ENCODE measurements around the gene CHMP1B. TPM values are rescaled to one million over a fixed set of nuclear protein-coding genes. Genes with fewer than 3 reads are reported as not detected.

The CHMP1B gene
- total and polyA plus RNA-seq, 9 of the 15 experiments (the other 6 are each of a cell fraction or from before 2014, with no cell fraction given): 12.3 to 29.9 (median 19.0) TPM

- TF ChIP-seq PURB (CRISPR knock-in tag; IDR thresholded peaks at IDR 0.05; ENCODE audit: low read depth): no peak
- no peak for TF ChIP-seq DNMT1 (IDR thresholded peaks at IDR 0.05)
- TF ChIP-seq ZNF146 (CRISPR knock-in tag; IDR thresholded peaks at IDR 0.05; ENCODE audit: unreplicated experiment): no peak
- TF ChIP-seq ZNF436 (CRISPR knock-in tag; IDR thresholded peaks at IDR 0.05): no peak
- TF ChIP-seq ZBTB2 (IDR thresholded peaks at IDR 0.05): no peak
- no peak for TF ChIP-seq ZC3H8 (IDR thresholded peaks at IDR 0.05)
- no peak for TF ChIP-seq SOX6 (IDR thresholded peaks at IDR 0.05)
- TF ChIP-seq ATF1 (CRISPR knock-in tag; IDR thresholded peaks at IDR 0.05): no peak
- TF ChIP-seq ATF1 (tag; IDR thresholded peaks at IDR 0.05): no peak
- TF ChIP-seq SREBF1 (IDR thresholded peaks at IDR 0.05; ENCODE audit: borderline replicate concordance, low read depth, low read length): no peak
Measured at GRCh38 chr18:11873670-11874340, 22.6 kb downstream of the CHMP1B start (continued).

GRCh38 chr18:11874676-11875075 is 23.5 kb downstream of the CHMP1B start:
- Histone ChIP-seq H3K27me3 (ENCODE audit: control insufficient read depth in 2 of 2, insufficient read depth in 2 of 2, low read length in 2 of 2) (peaks cover 0 to 17% of the 10 kb centered on the region in 2 experiments; a peak in 3 of 5 replicates), H3K36me3 (ENCODE audit: control insufficient read depth, insufficient read depth, low read length) (no peaks in the 10 kb centered on the region), H2AFZ (ENCODE audit: low read depth, low read length) (no peak overlapping the region), H3K79me2 (ENCODE audit: control insufficient read depth, insufficient read depth, low read length) (no peaks in the 10 kb centered on the region), H3K4me3 (no peak overlapping the region), H3K9me1 (ENCODE audit: control insufficient read depth, insufficient read depth, low read length) (no peaks in the 10 kb centered on the region), H3K4me1 (replicated peaks in 1 of 2; ENCODE audit: control insufficient read depth in 2 of 2, insufficient read depth in 2 of 2, low read length in 2 of 2) (peaks cover 0 to 4% of the 10 kb centered on the region in 2 experiments; a peak in 3 of 5 replicates), H3K27ac (ENCODE audit: extremely low read depth, low read depth, low read length) (no peak overlapping the region), H4K20me1 (replicated peaks; ENCODE audit: control insufficient read depth, insufficient read depth, low read length) (no peaks in the 10 kb centered on the region), H3K9me3 (replicated peaks; ENCODE audit: control insufficient read depth, insufficient read depth, low read depth, low read length) (no peaks in the 10 kb centered on the region; the same call in 1 of the 2 replicates), H3K9ac (ENCODE audit: insufficient read depth in 1 of 2, low read depth in 2 of 2, low read length in 2 of 2) (no peak overlapping the region), H3K4me2 (ENCODE audit: insufficient read depth, low read length) (no peak overlapping the region)
- 16% methylated on average over 5 of the region's 8 CpGs for WGBS (ENCODE audit: insufficient coverage, low coverage, missing lambda C conversion rate)
- CTCF ChIA-PET (ENCODE audit: low intra/inter-chr PET ratio): interaction anchor here (0.9 kb wide), 1 partner anchor 142 kb away, joined by 3 read pairs; no protein-coding TSS in a partner anchor
- POLR2A ChIA-PET: no interaction called here
- no TSS peak for BruUV-seq (replicated peaks)
- intact Hi-C loops (cut with micrococcal nuclease) (loop anchor here (5.0 kb wide), 1 partner anchor 217 kb away; no protein-coding TSS in a partner anchor), in situ Hi-C loops (cut with MboI) (no loop called here)
- no peak for DNase-seq (ENCODE audit: extremely low read depth in 1 of 4, low spot score in 3 of 4)
- no peak for ATAC-seq
- FAIRE-seq: no peak
- TF ChIP-seq RBM15 (IDR thresholded peaks at IDR 0.05; ENCODE audit: insufficient read depth, low read length) (no peak), ZNF586 (CRISPR knock-in tag; conservative IDR thresholded peaks at IDR 0.05) (no peak), ZNF134 (CRISPR knock-in tag; conservative IDR thresholded peaks at IDR 0.05) (no peak), ZNF696 (CRISPR knock-in tag; conservative IDR thresholded peaks at IDR 0.05) (no peak), ZNF592 (IDR thresholded peaks at IDR 0.05) (no peak), ZSCAN29 (IDR thresholded peaks at IDR 0.05) (no peak), ZNF764 (CRISPR knock-in tag; IDR thresholded peaks at IDR 0.05; ENCODE audit: low read depth) (no peak)
